Measurements from ENCODE around the gene TTLL7.

Gene TTLL7

GRCh38 chr1:83860490-83861221 lies 138.3 kb downstream of the TTLL7 start:
- peak; percentile 54 to 84 (median 70) for DNase-seq

GRCh38 chr1:83857716-83858115 lies 141.2 kb downstream of the TTLL7 start:
- DNase-seq = no peak

GRCh38 chr1:83857103-83857502 lies 141.8 kb downstream of the TTLL7 start:
- peak in 1 of 6 experiments; percentile 4 for DNase-seq

DNA sequence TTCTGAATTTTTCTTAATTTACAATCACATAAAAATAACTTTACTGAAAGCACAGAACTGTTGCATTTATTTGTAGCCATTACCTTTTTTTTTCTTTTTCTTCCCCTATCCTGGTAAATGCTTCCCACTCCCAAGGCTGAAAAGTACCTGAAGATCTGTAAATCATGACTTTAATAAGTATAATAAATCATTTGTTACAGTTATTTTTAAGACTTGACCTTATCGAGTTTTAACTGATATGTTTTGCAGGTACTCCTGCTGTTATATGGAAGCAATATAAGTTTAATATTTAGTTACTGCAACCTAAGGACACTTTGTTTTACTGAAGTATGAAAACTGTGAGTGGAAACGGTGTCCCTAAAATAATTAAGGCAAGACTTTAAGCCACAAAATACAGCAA lies 142.6 kb downstream of the TTLL7 start:
- DNase-seq = no peak

DNA sequence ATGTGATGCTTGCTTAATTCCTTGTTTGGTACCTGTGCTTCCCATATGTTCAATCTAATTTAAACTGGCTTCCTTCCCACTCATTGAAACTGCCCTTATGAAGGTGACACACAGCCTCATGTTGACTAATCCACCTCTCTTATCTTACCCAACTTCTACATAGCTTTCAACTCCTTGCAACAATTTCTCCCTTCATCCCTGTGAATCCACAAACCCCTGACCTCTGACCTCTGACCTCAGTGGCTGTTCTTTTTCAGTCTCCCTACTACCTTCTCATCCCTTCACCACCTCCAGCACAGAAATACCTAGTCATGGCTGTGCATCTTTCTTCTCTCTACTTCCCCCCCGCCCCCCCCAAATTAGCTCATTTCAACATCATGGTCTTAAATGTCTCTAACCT lies 144.5 kb downstream of the TTLL7 start:
- no peak for DNase-seq

GRCh38 chr1:83850834-83851233 lies 148.1 kb downstream of the TTLL7 start:
- DNase-seq = no peak

- no peak for DNase-seq
Measured at GRCh38 chr1:83849191-83850061, 149.5 kb downstream of the TTLL7 start.

- no peak for DNase-seq
Measured at GRCh38 chr1:83846138-83846537, 152.8 kb downstream of the TTLL7 start.

- DNase-seq = no peak
Measured at GRCh38 chr1:83845437-83846071, 153.4 kb downstream of the TTLL7 start.

- DNase-seq = no peak
Measured at GRCh38 chr1:83844546-83844945, 154.4 kb downstream of the TTLL7 start.

GRCh38 chr1:83839566-83840173 lies 159.3 kb downstream of the TTLL7 start:
- DNase-seq = no peak

- no peak for DNase-seq
Measured at GRCh38 chr1:83838573-83838972, 160.4 kb downstream of the TTLL7 start.

DNA sequence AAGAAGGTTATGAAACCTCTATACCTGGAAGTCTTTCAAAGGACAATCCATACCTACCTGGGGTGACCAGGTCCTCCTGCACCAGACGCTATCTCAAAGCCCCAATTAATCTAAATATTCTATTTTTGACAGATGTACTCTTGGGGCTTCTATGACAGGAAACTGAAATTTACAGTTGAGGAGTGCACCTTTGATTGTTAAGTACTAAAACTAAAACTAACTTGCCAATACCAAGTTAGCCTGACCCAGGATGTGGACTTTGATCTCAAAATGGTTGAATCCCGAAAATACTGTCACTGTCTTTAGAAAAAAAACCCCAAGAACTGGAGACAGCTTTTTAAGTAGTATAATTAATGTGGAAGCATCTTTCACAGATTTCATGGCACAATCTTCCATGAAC lies 162.4 kb downstream of the TTLL7 start:
- no peak for DNase-seq

DNA sequence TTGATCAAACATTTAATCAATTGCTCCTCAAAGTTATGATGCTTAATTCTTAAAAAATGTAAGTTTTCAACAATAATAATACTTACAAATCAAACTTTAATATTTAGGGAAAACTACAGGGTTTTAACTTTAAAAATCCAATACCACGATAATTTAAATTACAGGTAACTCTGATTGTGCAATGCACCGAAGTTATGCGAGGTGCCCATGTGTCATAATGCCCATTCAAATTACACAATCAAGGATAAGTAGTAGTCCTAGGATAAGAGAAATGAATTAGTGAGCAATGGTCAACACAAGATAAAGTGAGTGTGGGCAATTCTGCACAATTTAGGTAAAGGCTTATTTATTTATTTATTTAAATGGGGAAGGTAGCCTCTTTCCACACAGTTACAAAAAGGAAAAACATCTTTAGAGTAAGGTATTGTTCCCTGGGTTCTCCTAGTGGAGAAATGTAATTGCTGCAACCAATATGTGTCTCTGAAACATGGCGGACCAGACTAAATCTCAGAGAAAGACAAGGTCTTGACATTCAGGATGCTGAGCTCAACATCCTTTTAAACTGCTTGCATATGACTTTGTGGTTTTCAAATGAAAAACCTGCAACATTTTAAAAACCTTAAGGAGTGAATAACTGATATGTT lies 164.2 kb downstream of the TTLL7 start:
- no peak for DNase-seq

DNA sequence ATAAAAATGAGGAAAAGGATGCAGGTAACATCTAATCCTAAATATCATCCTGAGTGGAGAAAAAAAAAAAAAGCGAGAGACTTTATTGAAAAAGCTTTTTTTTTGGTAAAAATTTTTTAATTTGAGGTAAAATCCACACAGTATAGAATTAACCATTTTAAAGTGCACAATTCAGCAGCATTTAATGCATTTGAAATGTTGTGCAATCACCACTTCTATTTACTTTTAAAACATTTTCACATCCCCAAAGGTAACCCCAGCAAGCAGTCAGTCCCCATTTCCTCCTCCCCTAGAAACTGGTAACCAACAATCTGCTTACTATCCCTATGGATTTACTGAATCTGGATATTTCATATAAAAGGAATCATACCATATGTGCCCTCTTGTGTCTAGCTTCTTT lies 166.7 kb downstream of the TTLL7 start:
- DNase-seq = no peak

DNA sequence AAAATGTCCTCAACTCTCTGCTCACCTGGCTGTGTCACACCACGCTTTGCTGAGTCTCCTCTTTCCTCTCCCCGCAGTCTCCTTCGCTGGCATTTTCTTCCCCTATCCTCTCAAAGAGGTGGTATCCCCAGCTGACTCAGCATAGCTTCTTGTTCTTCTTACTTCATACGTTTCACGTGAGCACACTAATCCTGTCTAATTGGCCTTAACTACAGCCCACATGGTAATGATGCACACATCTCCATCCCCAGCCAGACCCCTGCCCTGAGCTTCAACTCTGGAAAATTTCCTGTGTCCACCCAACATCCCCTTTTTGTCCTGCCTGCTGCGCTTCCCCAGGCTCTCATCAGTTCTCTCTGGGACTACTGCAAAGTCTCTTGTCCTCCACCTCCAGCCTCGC lies 169.8 kb downstream of the TTLL7 start:
- no peak for DNase-seq

DNA sequence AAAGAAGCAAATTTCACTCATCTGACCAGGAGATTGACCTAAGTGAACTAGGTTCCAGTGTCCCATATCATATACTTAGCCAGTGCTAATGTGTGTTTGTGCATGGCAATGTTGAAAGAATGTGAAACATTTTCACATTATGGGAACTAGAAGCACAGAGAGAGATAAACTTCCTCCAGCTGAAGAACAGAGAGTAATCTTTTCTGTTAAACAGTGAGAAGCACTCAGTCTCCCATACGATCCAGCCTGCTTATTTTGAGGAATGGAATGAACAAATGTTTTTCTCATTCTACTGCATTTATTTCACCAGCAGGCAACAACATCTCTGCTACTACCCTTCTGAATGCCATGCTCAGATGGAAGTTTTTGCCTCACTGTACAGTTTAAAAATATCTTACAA lies 170.5 kb downstream of the TTLL7 start:
- no peak for DNase-seq

GRCh38 chr1:83827741-83828140 lies 171.2 kb downstream of the TTLL7 start:
- DNase-seq = no peak

- DNase-seq = no peak
Measured at GRCh38 chr1:83822208-83822607, 176.7 kb downstream of the TTLL7 start.

GRCh38 chr1:83819436-83819835 lies 179.5 kb downstream of the TTLL7 start:
- no peak for DNase-seq

- DNase-seq = no peak
Measured at GRCh38 chr1:83818916-83819315, 180.0 kb downstream of the TTLL7 start.

DNA sequence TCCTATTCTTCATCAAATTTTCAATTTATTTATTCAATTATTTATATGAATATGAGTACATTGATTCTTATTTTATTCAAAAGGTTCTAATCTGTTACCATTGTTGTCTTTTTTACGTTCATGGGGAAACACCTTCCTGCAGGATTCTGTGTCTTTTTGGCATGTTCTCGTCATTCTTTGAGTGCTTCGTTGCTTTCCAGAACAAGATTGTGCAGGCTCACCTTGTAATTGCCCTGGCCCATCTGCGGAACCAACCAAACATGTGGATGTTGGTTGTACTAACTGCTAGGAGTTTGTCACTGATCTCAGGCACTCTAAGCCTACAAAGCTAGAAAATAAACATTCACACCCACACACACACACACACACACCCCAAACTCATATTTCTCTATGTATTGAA lies 182.1 kb downstream of the TTLL7 start:
- no peak for DNase-seq

DNA sequence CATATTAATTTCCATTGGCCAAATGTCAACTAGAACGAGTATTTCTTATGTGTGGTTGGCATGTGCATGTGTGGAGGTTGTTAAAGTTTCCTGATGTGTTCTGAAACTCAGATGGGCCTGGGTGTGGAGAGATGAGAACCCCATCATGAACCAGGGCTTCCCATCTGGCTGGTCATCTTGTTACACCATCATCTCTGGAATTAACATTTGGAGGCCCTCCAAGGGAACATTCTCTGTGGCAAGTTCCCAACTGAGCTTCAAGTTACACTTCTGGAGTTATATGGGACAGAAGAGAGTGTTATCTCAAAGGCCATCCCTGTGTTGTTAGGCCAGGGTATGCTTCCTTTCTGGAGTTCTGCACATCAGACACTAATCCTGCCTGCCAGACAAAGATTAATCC lies 183.6 kb downstream of the TTLL7 start:
- DNase-seq = no peak

Data from stimulated activated naive CD4-positive, alpha-beta T cell (primary cell).